HG03342 (cell line): ENCODE data around the gene HHAT.
"Not testable (repeated sequence)": the region's sequence is repeated elsewhere in the genome, so short reads cannot be mapped to it uniquely, and the experiment has no call there.

Source experiments
- ATAC-seq: cut with Tn5 transposase; IDR thresholded peaks from one replicate; pipeline ENCODE4 v1.9.1; 2021; ENCODE audit warnings: mild to moderate bottlenecking, moderate library complexity; ENCODE audit not compliant: unreplicated experiment

HHAT gene

GRCh38 chr1:210627755-210628154, 299.1 kb downstream of the HHAT start:
- ATAC-seq, result no peak

GRCh38 chr1:210629276-210629675, 300.6 kb downstream of the HHAT start:
- ATAC-seq, result no peak

GRCh38 chr1:210631399-210631798, 302.7 kb downstream of the HHAT start:
- ATAC-seq, result no peak

DNA sequence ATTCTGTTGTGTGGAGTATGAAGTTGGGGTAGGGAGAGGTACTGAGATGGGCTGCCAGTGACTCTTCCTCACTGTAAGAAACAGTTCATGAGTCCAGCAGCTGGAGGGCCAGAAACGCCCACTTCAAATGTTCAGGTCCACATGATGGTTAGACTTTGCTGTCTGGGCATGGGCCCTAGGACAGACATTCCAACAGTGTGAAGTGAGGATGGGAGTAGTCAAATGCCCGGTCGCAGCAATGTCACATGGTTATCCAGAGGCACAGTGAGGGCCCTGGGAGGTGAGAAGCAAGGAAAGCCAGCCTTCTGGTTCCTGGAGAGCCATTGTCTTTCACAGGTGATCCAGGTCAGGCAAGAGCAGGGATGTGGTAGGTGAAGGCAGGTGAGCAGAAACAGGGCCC, 304.4 kb downstream of the HHAT start:
- no peak for ATAC-seq

- ATAC-seq, result no peak
Measured at GRCh38 chr1:210633636-210634035, 304.9 kb downstream of the HHAT start.

DNA sequence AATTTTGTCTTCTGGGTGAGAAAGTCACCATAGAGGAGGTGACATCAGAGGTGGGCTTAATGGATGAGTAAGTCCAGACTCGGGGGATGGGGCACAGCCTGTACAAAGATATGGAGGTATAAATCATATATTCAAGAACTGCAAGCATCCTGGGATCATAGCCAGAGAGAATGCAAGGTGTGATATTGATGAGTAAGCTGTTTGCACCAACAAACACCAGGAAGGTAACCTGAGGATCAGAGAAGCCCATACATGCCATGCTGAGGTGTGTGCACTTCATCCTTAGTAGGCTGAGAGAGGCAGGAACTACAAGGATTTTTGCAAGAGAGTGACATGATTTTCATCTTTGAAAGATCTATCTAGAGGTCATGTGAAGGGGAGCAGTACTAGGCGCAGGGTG, 306.4 kb downstream of the HHAT start:
- ATAC-seq, result no peak

DNA sequence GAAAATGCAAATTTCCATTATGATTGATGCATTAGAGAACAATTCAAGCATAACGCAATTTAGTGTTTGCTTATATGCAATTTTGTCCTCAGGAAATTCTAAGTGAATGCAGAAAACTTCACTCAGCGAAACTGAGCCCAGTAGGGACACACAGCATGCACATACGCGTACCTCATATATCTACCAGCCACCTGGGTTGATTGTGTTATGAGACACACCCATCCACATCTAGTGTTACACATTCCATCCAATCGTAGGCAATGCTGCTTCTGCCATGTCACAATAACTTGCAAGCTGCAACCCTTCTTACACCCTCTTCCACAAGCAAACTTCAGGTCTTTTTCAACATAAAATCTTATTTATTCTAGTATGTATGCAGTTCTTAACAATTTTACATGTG, 312.9 kb downstream of the HHAT start:
- ATAC-seq, result no peak

DNA sequence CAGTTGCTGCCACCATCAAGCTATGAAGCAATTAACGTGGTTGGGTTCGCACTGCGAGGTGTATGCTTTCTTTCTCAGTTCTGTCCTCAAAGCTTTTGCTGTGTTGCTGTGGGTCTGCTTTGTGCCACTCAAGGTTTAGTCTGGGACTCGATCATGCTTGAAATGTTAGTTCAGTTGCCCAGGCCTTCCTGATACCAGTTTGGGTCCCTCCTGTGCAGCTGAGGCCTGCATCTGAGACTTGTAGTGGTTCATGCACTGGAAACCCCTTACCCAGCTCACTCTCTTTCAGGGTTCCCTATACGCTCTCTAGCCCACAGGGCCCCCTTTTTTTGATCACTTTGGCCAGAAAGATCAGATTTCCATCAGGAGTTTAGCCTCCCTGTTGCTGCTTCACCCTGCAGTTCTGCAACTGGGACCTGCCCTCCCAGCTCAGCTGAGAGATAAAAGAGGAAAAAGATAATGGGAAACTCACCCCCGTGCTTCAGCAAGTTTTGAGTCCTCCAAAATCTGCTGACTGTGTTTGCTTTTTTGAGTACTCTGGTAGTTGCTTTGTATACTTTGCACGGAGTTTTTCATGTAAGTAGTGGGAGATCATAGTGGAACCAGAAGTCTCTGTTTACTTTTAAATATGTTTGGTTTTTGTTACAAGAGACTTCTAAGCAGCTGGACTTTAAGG, 317.0 kb downstream of the HHAT start:
- no peak for ATAC-seq

DNA sequence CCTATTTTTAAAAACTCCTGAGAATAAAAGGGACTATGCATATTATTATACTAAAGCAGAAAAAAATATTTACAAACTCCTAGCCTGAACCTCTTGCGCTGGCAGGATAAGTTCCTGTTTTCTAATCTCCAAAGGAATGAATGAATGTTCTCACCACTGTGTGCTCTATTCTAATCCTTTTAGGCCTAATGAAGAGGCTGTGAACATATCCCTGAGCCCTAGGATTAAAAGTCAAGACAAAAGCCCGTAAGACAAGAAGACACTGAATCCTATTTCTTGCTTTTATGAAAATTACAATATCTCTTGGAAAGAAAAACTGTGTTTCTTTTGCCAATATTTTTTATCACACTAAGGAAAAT, 317.5 kb downstream of the HHAT start:
- ATAC-seq, result no peak

DNA sequence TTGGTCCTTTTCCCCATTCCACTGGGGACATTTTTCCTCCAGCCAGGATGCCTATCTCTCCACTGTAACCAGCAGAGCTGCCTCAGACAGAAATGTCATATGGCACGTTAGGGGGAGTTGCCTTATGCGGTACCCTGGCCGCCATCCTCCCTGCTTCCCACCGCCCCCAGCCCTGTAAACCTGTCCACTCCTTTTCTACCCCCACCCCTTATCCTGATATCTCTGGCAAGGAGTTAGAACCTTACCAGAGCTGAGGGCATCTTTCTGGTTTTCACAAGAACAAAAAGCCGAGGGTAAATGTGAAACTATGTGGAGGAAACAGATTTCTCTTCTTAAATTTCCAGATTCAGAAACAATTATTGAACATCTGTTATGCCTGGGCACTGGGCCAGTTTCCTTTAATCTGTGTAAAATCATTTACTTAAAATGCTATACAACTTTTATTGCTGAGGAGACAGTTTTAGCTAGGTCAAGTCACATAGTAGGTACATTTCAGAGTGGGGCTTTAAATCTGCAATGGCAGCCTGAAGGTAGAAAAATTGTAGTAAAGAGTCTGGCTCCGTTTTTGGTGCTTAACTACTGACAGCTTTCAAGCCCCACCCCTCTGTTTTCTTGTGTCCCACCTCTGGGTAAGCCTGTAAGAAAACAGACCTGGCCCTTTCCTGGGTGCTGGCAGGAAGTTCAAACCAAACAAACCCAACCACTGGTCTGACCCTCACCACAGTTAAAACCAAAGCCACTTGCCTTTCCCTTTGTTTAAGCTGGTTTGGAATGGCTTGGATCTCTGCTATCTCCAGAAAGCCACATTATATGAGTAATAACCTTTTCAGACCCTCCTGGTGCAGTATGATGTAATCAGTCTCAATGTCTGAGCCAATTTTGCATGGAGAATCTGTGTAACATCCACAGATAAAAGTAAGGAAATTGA, 319.0 kb downstream of the HHAT start:
- ATAC-seq, result no peak

GRCh38 chr1:210648588-210649269, 320.0 kb downstream of the HHAT start:
- ATAC-seq, result no peak

DNA sequence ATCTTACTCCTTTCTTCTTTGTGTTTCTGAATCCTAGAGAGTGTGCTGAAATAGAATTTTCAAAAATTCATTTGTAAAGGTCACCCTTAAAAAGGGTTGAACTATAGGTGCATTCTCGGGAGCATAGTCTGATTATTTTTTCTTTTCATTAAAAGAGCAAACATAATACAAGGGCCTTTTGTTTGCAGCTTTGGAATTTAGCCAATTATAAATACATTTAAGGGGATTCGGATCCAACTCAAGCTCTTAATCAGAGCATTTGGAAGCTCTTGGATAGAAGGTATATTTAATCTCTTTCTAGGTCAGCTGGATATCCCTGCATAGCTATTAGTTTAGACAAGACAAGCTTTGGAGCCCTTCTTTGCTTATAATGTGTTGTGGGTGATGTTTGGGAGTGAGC, 321.7 kb downstream of the HHAT start:
- ATAC-seq, result no peak

DNA sequence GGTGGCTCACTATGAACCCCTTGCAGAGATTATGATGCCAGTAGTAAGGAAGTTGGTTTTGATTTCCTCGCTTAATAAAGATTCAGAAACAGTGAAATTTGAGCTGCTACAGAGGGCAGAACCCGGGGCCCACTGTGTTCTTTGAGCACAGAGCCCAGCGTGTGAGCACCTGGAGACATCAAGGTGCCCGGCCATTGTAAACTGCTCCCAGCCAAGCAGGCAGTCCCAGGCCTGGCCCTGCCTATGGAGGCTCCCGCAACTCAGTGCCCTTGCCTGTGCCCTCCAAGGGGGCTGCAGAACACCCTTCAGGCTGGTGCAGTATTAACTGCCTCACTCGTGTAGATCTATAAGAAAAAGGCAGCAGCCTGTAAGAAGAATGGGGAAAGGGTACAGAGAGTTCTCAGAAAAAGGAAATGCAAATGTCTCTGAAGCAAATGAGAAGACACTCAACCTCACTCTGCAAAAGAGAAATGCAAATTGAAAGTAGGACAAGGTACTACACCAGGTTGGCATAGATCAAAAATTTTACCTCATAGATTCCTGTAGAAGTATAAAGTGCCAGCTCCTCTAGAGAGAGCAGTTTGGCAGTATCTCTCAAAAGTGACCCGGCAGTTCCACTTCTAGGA, 323.7 kb downstream of the HHAT start:
- ATAC-seq, result no peak

GRCh38 chr1:210653771-210654170, 325.1 kb downstream of the HHAT start:
- ATAC-seq, result no peak

DNA sequence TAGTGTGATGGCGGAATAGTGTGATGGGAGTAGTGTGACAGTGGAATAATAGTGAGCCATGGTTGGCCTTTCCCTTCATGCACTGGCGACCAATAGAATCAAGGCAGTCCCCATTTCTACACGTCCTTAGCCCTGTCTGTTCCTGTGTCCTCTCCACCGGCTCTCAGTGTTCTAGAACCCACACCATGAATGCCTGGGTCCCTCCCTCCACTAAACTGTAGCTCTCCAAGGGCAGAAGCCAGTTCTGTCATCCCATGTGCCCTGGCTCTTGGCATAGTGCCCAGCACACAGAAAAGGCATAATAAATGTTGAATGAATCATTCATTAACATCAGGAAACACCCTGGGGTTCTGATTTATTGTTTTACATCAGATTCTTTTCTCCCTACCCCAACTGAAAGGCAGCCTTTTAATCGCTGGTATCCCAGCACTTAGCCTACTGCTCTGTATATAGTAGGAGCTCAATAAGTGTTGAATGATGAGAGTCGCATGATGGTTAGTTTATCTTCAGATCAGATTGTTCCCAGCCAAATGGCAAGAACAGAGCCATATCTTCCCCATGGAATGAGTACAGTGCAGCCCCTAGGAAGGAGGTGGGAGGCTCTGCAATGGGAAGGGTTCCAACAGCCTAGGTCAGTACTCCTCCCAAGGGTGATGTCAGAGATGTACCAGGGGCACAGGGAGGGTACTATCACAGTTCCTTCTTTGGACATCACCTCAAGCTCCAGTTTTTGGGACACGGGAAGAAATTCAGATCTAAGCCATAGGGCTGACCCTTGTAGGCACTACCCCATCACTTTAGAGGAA, 325.7 kb downstream of the HHAT start:
- ATAC-seq, result no peak

DNA sequence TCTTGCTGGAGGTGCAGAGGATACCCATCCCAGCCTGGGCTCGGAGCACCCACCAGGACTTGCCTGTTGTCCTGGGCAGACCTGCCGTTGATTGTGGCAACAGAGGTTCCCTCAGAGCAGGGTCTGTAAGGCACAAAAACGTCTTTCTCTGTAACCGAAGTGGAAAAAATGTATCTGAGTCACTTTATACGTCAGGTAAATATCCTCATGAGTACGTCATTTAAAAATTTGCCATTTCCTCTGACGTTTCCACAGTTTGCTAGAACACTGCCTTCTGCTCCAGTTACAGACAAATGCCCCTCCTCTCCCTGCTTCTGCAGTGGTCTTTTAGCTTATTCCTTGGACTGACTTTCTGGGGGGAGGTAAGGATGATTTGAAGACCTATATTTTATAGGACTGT, 326.8 kb downstream of the HHAT start:
- ATAC-seq, result no peak

DNA sequence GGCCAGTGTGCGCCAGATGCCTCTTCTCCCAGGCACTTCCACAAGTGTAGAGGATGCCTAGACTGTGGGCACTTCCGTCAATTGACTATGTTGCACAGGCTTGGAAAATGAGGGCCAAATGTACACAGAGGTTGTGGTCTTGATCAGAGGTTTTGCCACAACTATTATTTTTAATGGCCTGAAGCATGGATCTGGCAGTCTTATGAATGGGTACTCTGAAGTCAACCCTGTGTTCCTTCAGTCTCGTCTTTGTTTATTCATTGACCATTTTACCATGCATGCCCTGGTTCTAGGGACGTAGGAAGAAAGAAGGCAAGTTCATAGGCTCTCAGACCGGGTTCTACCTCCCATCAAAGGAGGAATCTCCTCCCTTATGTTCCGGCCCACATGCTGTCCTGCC, 329.1 kb downstream of the HHAT start:
- no peak for ATAC-seq

DNA sequence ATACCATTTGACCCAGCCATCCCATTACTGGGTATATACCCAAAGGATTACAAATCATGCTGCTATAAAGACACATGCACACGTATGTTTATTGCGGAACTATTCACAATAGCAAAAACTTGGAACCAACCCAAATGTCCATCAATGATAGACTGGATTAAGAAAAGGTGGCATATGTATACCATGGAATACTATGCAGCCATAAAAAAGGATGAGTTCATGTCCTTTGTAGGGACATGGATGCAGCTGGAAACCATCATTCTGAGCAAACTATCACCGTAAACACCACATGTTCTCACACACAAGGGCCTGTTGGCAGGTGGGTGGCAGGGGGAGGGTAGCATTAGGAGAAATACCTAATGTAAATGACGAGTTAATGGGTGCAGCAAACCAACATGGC, 332.8 kb downstream of the HHAT start:
- ATAC-seq, result not testable (repeated sequence)

DNA sequence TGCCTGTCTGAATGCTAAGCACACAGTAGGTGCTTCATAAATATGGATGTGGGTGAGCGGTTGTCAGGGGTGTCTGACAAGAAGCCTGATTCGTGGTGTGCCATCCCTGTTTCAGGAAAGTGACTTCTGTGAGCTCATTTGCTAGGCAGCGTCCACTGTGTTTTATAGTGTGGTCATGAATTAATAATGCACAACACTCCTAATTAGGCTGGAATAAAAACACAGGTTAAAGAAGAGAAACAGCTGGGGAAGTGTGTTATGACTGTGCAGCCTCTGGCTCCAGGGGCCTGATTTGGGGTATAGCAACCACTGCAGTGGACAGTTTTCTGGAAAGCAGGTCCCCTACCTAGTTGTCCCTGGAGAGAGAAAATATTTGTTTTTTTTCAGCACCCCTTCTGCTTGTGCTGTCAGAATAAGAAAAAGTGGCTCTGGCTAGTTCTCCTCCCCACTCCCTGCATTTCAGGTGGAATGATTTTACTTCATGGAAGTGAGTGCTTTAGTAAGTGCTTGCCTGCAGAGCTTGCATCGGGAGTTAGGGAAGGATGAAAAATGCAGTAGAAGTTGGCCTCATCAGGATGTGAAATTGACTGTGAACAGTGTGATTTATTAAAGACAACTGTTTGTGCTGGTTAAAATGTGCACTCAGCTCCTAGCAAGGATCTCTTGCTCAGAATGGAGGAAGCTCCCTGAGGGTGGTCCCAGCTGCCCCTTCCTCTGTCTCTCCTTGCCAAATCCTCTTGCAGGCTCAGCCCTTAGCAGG, 333.8 kb downstream of the HHAT start:
- no peak for ATAC-seq
